T47D (cell line): ENCODE results near the gene MICB.

Experiments
- DNase-seq, 2 experiments: peaks; one replicate each; pipeline versions ENCODE4 v3.0.0 to v3.0.0-alpha.2; 2011 to 2012; ENCODE audit warnings: low read depth in 1 of 2, low spot score in 1 of 2
- JUND ChIP-seq: IDR thresholded peaks from 2 replicates; pipeline ENCODE4 v1.6.1; 2012; ENCODE audit warnings: low read depth
- in situ Hi-C: cut with HindIII; loops from 2 replicates; pipeline ENCODE4 v1.10.0; 2016; ENCODE audit warnings: low sequenced_read_pairs, low pct_unique_long_range_greater_than_20kb

The MICB gene

GRCh38 chr6:31531162-31531561 lies 33.2 kb downstream of the MICB start:
- DNase-seq = no peak
- TF ChIP-seq JUND = no peak
- in situ Hi-C loops = no loop called here

DNA sequence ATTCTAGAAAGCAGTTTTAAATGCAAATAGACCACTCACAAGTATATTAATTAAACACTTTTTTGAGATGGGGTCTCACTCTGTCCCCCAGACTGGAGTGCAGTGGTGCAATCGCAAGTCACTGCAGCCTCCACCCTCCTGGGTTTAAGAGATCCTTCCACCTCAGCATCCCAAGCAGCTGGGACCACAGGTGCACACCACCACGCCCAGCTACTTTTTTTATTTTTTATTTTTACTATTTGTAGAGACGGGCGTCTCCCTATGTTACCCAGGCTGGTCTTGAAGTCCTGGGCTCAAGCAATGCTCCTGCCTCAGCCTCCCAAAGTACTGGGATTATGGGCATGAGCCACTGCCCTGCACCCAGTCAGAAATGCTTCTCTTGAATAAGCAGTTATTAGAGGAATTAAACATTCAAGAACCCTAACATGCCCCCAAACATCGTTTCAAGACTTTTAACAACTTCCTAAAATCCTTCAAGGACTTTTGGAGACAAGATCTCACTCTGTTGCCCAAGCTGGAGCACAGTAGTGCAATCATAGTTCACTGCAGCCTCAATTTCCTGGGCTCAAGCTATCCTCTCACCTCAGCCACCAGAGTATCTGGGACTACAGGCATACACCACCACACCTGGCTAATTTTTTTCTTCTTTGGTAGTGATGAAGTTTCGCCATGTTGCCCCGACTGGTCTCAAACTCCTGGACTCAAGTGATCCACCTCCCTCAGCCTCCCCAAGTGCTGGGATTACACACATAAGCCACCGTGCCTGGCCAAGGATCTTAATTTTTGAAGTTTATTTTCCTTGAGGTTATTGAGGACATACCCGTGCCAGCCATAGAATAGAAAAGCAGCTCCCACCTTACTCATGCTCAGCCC lies 34.1 kb downstream of the MICB start:
- in situ Hi-C loops = no loop called here
- no peak for DNase-seq
- TF ChIP-seq JUND = no peak

- TF ChIP-seq JUND = no peak
- no peak for DNase-seq
- in situ Hi-C loops = no loop called here
These were observed 34.9 kb downstream of the MICB start for GRCh38 chr6:31532644-31533454.

DNA sequence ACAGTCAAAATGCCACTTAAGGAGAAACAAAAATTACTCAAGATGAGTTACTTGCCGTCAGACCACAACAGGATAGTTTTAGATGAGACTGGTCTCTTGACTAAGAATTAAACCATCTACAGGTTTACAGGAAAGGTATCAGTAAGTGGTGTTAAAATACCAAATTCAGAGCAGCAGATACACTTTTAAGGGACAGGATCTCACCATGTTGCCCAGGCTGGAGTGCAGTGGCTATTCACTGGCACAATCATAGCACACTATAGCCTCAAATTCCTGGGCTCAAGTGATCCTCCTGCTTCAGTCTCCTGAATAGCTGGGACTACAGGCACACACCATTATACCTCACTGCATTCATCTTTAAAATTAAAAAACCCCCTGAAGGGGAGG lies 35.5 kb downstream of the MICB start:
- no peak for DNase-seq
- in situ Hi-C loops = no loop called here
- no peak for TF ChIP-seq JUND

DNA sequence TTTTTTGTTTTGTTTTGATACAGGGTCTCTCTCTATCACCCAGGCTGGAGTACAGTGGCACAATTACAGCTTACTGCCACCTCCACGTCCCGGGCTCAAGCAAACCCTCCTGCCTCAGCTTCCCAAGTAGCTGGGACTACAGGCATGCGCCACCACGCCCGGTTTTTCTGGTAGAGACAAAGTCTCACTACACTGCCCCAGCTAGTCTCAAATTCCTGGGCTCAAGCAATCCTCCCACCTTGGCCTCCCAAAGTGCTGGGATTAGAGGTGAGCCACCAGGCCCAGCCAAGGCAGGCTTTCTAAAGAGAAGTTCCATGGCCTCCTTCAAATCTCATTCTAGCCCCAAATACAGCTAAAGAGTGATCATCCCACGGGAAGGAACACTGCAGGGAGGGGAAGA lies 36.1 kb downstream of the MICB start:
- in situ Hi-C loops = no loop called here
- no peak for TF ChIP-seq JUND
- DNase-seq = no peak

- in situ Hi-C loops = no loop called here
- no peak for TF ChIP-seq JUND
- no peak for DNase-seq
These were observed 36.6 kb downstream of the MICB start for GRCh38 chr6:31534521-31535040.

GRCh38 chr6:31535538-31536324 lies 37.8 kb downstream of the MICB start:
- in situ Hi-C loops = no loop called here
- no peak for DNase-seq
- TF ChIP-seq JUND = no peak

DNA sequence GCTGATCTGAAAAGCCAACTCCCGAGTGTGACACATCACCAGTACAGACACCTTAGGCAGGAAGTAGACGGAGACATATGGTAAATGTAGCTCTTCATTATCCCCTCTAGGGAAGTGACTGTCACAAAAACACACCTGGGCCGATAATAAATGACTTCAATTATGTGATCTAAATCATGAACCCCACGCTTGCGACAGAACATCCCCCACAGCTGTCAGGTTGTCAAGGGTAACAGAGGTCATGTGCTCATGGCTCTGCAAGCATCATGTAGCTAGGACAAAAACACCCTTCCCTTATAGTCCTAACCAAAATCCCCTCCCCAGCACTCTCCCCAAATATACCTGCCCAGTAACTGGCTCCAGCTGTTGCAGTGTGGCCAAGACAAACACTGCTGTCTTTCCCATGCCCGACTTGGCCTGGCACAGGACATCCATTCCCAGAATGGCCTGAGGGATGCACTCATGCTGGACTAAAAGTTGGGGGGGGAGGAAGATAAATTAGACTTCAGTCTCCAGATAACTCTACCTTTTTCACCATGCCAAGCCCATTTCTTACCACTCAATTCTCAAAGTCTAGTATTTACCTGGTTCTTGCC lies 41.0 kb downstream of the MICB start:
- DNase-seq = peak in 1 of 2 experiments; percentile 68
- no peak for TF ChIP-seq JUND
- in situ Hi-C loops = no loop called here

GRCh38 chr6:31540640-31541039 lies 42.7 kb downstream of the MICB start:
- in situ Hi-C loops = no loop called here
- TF ChIP-seq JUND = no peak
- DNase-seq = no peak

DNA sequence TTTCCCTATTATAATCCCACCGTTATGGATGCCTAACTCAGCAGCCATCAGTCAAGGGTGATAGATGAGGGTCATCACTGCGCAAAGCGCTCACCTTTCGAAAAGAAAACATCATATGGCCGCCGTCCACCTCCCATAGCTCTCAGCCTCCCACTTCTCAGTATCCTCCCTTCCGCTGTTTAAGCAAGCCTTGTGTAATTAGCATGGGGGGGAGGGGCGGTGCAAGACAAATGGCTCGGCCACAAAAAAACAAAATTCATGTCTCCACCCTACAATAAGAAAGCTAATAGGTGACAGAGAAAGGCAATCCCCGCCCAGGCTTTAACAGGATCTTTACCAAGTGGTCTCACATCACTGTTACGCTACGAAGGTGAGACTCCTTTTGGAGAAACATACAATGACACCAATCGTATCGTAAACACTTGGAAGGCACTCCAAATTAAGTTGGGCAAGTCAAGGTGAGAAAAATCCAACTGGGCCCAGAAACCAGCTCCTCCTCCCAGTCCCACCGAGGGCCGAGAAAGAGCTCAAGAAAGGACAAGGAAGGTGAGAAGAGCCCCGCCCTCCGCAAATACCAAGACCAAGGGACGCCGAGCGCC lies 43.2 kb downstream of the MICB start:
- in situ Hi-C loops = no loop called here
- peak in 1 of 2 experiments; percentile 83 for DNase-seq

DNA sequence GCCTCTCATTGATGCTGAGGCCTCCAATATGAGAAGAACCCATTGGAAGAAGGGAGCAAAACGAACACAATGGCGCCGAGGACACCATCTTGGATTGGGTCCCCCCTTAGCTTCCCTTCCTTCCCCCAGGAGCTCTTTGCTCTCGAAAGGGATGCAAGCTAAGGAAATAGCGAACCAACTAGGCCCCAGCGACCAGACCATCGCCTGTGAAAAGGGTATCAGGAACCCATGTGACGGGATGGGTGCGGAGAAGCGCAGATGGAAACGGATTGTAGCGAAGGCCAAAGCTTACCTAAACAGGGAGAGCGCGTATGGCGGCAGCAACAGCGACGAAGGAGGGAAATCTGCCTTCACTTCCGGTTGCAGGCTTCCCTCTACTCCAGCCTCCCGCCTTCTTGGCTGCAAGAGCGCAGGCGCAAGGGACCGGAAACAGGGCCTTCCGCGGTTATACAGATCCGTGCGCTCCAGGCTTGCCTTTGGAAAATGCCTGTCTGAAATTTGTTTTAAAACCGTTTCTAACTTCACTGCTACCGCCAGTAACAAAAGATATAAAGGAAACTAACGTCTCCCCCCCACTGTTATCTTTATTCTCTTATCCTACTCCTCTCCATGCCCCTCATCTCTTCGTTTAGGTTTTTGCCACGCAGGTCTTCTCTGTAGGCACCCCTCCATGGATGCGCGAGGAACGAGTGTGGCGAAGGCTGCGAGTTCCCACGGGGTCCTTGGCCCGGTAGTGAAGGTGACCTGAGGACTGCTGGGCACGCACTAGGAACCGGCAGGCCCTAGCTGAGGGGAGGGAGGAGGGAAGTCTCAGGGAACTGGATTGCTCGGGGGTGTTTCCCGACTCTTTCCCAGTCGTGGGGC lies 43.9 kb downstream of the MICB start, which contains the start of gene DDX39B:
DDX39B (minus strand) TSS at position 346 of the 864 bp plus-strand sequence. CDS start 1,471 bp downstream, outside the sequence.
- TF ChIP-seq JUND = no peak
- peak; percentile 80 to 98 for DNase-seq
- in situ Hi-C loops = no loop called here

More for the DNA sequence above, 43.2 kb downstream of the MICB start:
- no peak for TF ChIP-seq JUND
